ENCODE results near the gene L1CAM. TPM values are rescaled to one million over a fixed set of nuclear protein-coding genes. Genes with fewer than 3 reads are reported as not detected.

Gene L1CAM
- total RNA-seq, 5 donors from 2014 or later (not counting 1 experiment from before 2014, with no cell fraction given) = 1.4 to 6.0 (median 4.0) TPM

- POLR2A ChIA-PET = no interaction called here
- Histone ChIP-seq H3K36me3 (ENCODE audit: control insufficient read depth in 2 of 2, extremely low read depth in 1 of 2, insufficient read depth in 1 of 2, low read length in 1 of 2) (peaks cover 0 to 28% of the 10 kb centered on the region in 2 donors), H3K9me3 (no peaks in the 10 kb centered on the region), H3K4me3 (ENCODE audit: control insufficient read depth in 1 of 2, extremely low read depth in 1 of 2, low read length in 1 of 2) (no peak overlapping the region), H3K27me3 (replicated peaks in 1 of 2; ENCODE audit: control insufficient read depth in 2 of 2, extremely low read depth in 1 of 2, insufficient read depth in 2 of 2, low read length in 1 of 2) (no peaks in the 10 kb centered on the region), H3K27ac (ENCODE audit: low read length) (no peak overlapping the region), H3K4me1 (ENCODE audit: control insufficient read depth in 1 of 2, extremely low read depth in 1 of 2, insufficient read depth in 2 of 2, low read length in 2 of 2) (peaks cover 9 to 62% of the 10 kb centered on the region in 2 experiments)
- Mint-ChIP-seq H3K9me3 (no peaks in the 10 kb centered on the region), H3K27ac (no peak overlapping the region), H3K27me3 (peaks cover 0 to 5% of the 10 kb centered on the region in 2 donors), H3K4me1 (peaks cover 31 to 39% (median 37%) of the 10 kb centered on the region in 3 donors), H3K4me3 (no peak overlapping the region), H3K36me3 (peaks cover 6% of the 10 kb centered on the region)
- DNase-seq (no peak), ATAC-seq (replicated peaks in 1 of 4) (no peak)
- WGBS (ENCODE audit: insufficient coverage) = no CpG with 5 or more reads among the region's 12 CpGs
- CTCF ChIA-PET = no interaction called here
Observed at GRCh38 chrX:153907456-153907855, 21.5 kb upstream of the L1CAM start.

- Histone ChIP-seq H3K27me3 (replicated peaks in 1 of 2; ENCODE audit: control insufficient read depth in 2 of 2, extremely low read depth in 1 of 2, insufficient read depth in 2 of 2, low read length in 1 of 2) (no peaks in the 10 kb centered on the region), H3K27ac (ENCODE audit: low read length) (peak overlapping the region; percentile 34), H3K9me3 (no peaks in the 10 kb centered on the region), H3K4me3 (ENCODE audit: control insufficient read depth in 1 of 2, extremely low read depth in 1 of 2, low read length in 1 of 2) (no peak overlapping the region), H3K4me1 (ENCODE audit: control insufficient read depth in 1 of 2, extremely low read depth in 1 of 2, insufficient read depth in 2 of 2, low read length in 2 of 2) (peaks cover 16 to 64% of the 10 kb centered on the region in 2 experiments), H3K36me3 (ENCODE audit: control insufficient read depth in 2 of 2, extremely low read depth in 1 of 2, insufficient read depth in 1 of 2, low read length in 1 of 2) (peaks cover 0 to 25% of the 10 kb centered on the region in 2 donors)
- Mint-ChIP-seq H3K27me3 (peaks cover 0 to 7% of the 10 kb centered on the region in 2 donors), H3K36me3 (no peaks in the 10 kb centered on the region), H3K4me3 (peak overlapping the region in 1 of 3 donors; percentile 12), H3K27ac (peak overlapping the region; percentile 8 to 71), H3K4me1 (peaks cover 34 to 41% (median 39%) of the 10 kb centered on the region in 3 donors), H3K9me3 (no peaks in the 10 kb centered on the region)
- ChIA-PET POLR2A (no interaction called here), CTCF (interaction anchor here in 1 of 2 donors (1.0 kb wide), 1 partner anchor 19 kb away, joined by 3 read pairs; no protein-coding TSS in a partner anchor)
- DNase-seq = peak in 12 of 35 experiments; percentile 9 to 56 (median 28)
- peak; percentile 25 to 52 (median 32) for ATAC-seq (replicated peaks in 1 of 4)
- 33% methylated on average over 15 of the region's 27 CpGs for WGBS (ENCODE audit: insufficient coverage)
Observed at GRCh38 chrX:153906126-153906917, 20.3 kb upstream of the L1CAM start.

- Histone ChIP-seq H3K9me3 (no peaks in the 10 kb centered on the region), H3K4me3 (ENCODE audit: control insufficient read depth in 1 of 2, extremely low read depth in 1 of 2, low read length in 1 of 2) (no peak overlapping the region), H3K36me3 (ENCODE audit: control insufficient read depth in 2 of 2, extremely low read depth in 1 of 2, insufficient read depth in 1 of 2, low read length in 1 of 2) (peaks cover 0 to 22% of the 10 kb centered on the region in 2 donors), H3K27ac (ENCODE audit: low read length) (peak overlapping the region; percentile 34), H3K27me3 (replicated peaks in 1 of 2; ENCODE audit: control insufficient read depth in 2 of 2, extremely low read depth in 1 of 2, insufficient read depth in 2 of 2, low read length in 1 of 2) (no peaks in the 10 kb centered on the region), H3K4me1 (ENCODE audit: control insufficient read depth in 1 of 2, extremely low read depth in 1 of 2, insufficient read depth in 2 of 2, low read length in 2 of 2) (peaks cover 22 to 66% of the 10 kb centered on the region in 2 experiments)
- ChIA-PET CTCF (no interaction called here), POLR2A (no interaction called here)
- Mint-ChIP-seq H3K9me3 (no peaks in the 10 kb centered on the region), H3K36me3 (no peaks in the 10 kb centered on the region), H3K27me3 (peaks cover 0 to 9% of the 10 kb centered on the region in 2 donors), H3K4me3 (peak overlapping the region in 1 of 3 donors; percentile 12), H3K4me1 (peaks cover 41 to 47% (median 47%) of the 10 kb centered on the region in 3 donors), H3K27ac (peak overlapping the region; percentile 8 to 23)
- 91% methylated on average over 14 of the region's 32 CpGs for WGBS (ENCODE audit: insufficient coverage)
- DNase-seq (no peak), ATAC-seq (replicated peaks in 1 of 4) (peak in 1 of 4 experiments; percentile 2)
Observed at GRCh38 chrX:153905481-153906095, 19.6 kb upstream of the L1CAM start.

GRCh38 chrX:153903991-153904957 lies 18.3 kb upstream of the L1CAM start, which contains the start of gene AVPR2:
AVPR2 (plus strand) TSS chrX:153904673; CDS start chrX:153905146, 473 bp downstream.
- Mint-ChIP-seq H3K27ac (peak within 1 kb of the TSS; percentile 59 to 78), H3K4me1 (peaks cover 44 to 48% (median 48%) of the 10 kb centered on the region in 3 donors), H3K27me3 (peaks cover 0 to 9% of the 10 kb centered on the region in 2 donors), H3K4me3 (peak within 1 kb of the TSS; percentile 24 to 56 (median 28)), H3K36me3 (no peaks in the 10 kb centered on the region), H3K9me3 (no peaks in the 10 kb centered on the region)
- WGBS (ENCODE audit: insufficient coverage) = 32% methylated on average over 8 of the region's 26 CpGs
- Histone ChIP-seq H3K27me3 (replicated peaks in 1 of 2; ENCODE audit: control insufficient read depth in 2 of 2, extremely low read depth in 1 of 2, insufficient read depth in 2 of 2, low read length in 1 of 2) (no peaks in the 10 kb centered on the region), H3K27ac (ENCODE audit: low read length) (peak within 1 kb of the TSS; percentile 7), H3K4me1 (ENCODE audit: control insufficient read depth in 1 of 2, extremely low read depth in 1 of 2, insufficient read depth in 2 of 2, low read length in 2 of 2) (peaks cover 24 to 63% of the 10 kb centered on the region in 2 experiments), H3K9me3 (no peaks in the 10 kb centered on the region), H3K4me3 (ENCODE audit: control insufficient read depth in 1 of 2, extremely low read depth in 1 of 2, low read length in 1 of 2) (peak within 1 kb of the TSS in 1 of 2 donors; percentile 10), H3K36me3 (ENCODE audit: control insufficient read depth in 2 of 2, extremely low read depth in 1 of 2, insufficient read depth in 1 of 2, low read length in 1 of 2) (peaks cover 0 to 14% of the 10 kb centered on the region in 2 donors)
- no peak for DNase-seq
- ChIA-PET CTCF (interaction anchor here in 1 of 2 donors (0.5 kb wide), 1 partner anchor 41 kb away, joined by 3 read pairs; no protein-coding TSS in a partner anchor), POLR2A (no interaction called here)
- peak in 3 of 4 experiments; percentile 17 to 28 (median 21) for ATAC-seq (replicated peaks in 1 of 4)

- CTCF ChIA-PET = interaction anchor here in 1 of 2 donors (0.5 kb wide), 1 partner anchor 42 kb away, joined by 3 read pairs; no protein-coding TSS in a partner anchor
- DNase-seq (no peak), ATAC-seq (replicated peaks in 1 of 4) (peak in 2 of 4 experiments; percentile 7 to 15)
Observed at GRCh38 chrX:153903238-153903980, 17.4 kb upstream of the L1CAM start.

More at GRCh38 chrX:153903238-153903980, 17.4 kb upstream of the L1CAM start:
- H3K27ac Mint-ChIP-seq = peak overlapping the region; percentile 68 to 90
- Histone ChIP-seq H3K9me3 (no peaks in the 10 kb centered on the region), H3K4me1 (ENCODE audit: control insufficient read depth in 1 of 2, extremely low read depth in 1 of 2, insufficient read depth in 2 of 2, low read length in 2 of 2) (peaks cover 24 to 63% of the 10 kb centered on the region in 2 experiments), H3K27ac (ENCODE audit: low read length) (no peak overlapping the region), H3K36me3 (ENCODE audit: control insufficient read depth in 2 of 2, extremely low read depth in 1 of 2, insufficient read depth in 1 of 2, low read length in 1 of 2) (peaks cover 0 to 7% of the 10 kb centered on the region in 2 donors), H3K27me3 (replicated peaks in 1 of 2; ENCODE audit: control insufficient read depth in 2 of 2, extremely low read depth in 1 of 2, insufficient read depth in 2 of 2, low read length in 1 of 2) (no peaks in the 10 kb centered on the region), H3K4me3 (ENCODE audit: control insufficient read depth in 1 of 2, extremely low read depth in 1 of 2, low read length in 1 of 2) (no peak overlapping the region)
- H3K36me3 Mint-ChIP-seq = no peaks in the 10 kb centered on the region
- no peaks in the 10 kb centered on the region for H3K9me3 Mint-ChIP-seq
- H3K4me3 Mint-ChIP-seq = peak overlapping the region in 2 of 3 donors; percentile 24 to 56
- peaks cover 0 to 11% of the 10 kb centered on the region in 2 donors for H3K27me3 Mint-ChIP-seq
- H3K4me1 Mint-ChIP-seq = peaks cover 44 to 48% (median 47%) of the 10 kb centered on the region in 3 donors
- POLR2A ChIA-PET = interaction anchor here in 1 of 2 donors (0.6 kb wide), 1 partner anchor 23 kb away, joined by 4 read pairs; no protein-coding TSS in a partner anchor
- WGBS (ENCODE audit: insufficient coverage) = 56% methylated on average over 3 of the region's 18 CpGs

Data from T-cell (primary cell).